PFSK-1 (cell line): ENCODE measurements around the gene FKBP4.
A peak's percentile ranks its signal among the peaks of the same experiment; 100 is the strongest.

ENCODE experiments used
- FOXP2 ChIP-seq: optimal IDR thresholded peaks from 2 replicates; pipeline ENCODE3; 2011; ENCODE audit warnings: borderline replicate concordance, control low read depth, inconsistent platforms; ENCODE audit not compliant: insufficient read depth; ENCODE audit errors: extremely low read length, extremely low read depth
- POLR2AphosphoS5 ChIP-seq: IDR thresholded peaks from 2 replicates; pipeline ENCODE4 v1.6.1; 2012; ENCODE audit warnings: low read depth, mild to moderate bottlenecking, control low read depth, low read length, moderate library complexity
- REST ChIP-seq, 2 experiments: IDR thresholded peaks; 2 replicates each; pipeline versions ENCODE4 v1.6.1 to v1.8.0; 2011 to 2012; ENCODE audit warnings: low read depth in 2 of 2, low read length in 2 of 2, control low read depth in 1 of 2, inconsistent platforms in 1 of 2, mild to moderate bottlenecking in 1 of 2, moderate library complexity in 1 of 2; ENCODE audit not compliant: insufficient read depth in 1 of 2
- SIN3A ChIP-seq: IDR thresholded peaks from 2 replicates; pipeline ENCODE4 v1.6.1; 2012; ENCODE audit warnings: mild to moderate bottlenecking, low read length, moderate library complexity, borderline replicate concordance; ENCODE audit not compliant: insufficient read depth
- TAF1 ChIP-seq: IDR thresholded peaks from 2 replicates; pipeline ENCODE4 v1.6.1; 2012; ENCODE audit warnings: low read length, control low read depth, borderline replicate concordance; ENCODE audit not compliant: insufficient read depth

Gene FKBP4

GRCh38 chr12:2792671-2793500 lies 1.9 kb upstream of the FKBP4 start:
- TF ChIP-seq POLR2AphosphoS5 (no peak), FOXP2 (no peak), TAF1 (no peak), SIN3A (no peak), REST (IDR thresholded peaks at IDR 0.05; ENCODE audit: insufficient read depth in 1 of 2, low read depth in 2 of 2, low read length in 2 of 2) (no peak)

DNA sequence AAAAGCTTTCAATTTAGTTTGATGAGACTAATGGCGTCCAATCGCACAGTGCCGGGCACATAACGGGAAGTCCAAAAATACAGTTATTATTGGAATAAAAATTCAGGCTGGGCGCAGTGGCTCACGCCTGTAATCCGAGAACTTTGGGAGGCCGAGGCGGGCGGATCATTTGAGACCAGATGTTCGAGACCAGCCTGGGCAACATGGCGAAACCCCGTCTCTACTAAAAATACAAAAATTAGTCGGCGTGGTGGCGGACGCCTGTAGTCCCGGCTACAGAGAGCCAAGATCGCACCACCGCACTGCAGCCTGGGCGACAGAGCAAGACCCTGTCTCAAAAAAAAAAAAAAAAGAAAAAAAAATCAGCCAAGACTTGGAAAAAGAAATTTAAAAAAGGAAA lies 1.2 kb upstream of the FKBP4 start:
- TF ChIP-seq TAF1 = no peak
- no peak for TF ChIP-seq REST (IDR thresholded peaks at IDR 0.05; ENCODE audit: insufficient read depth in 1 of 2, low read depth in 2 of 2, low read length in 2 of 2)
- TF ChIP-seq SIN3A = no peak
- TF ChIP-seq POLR2AphosphoS5 = no peak
- TF ChIP-seq FOXP2 = no peak

DNA sequence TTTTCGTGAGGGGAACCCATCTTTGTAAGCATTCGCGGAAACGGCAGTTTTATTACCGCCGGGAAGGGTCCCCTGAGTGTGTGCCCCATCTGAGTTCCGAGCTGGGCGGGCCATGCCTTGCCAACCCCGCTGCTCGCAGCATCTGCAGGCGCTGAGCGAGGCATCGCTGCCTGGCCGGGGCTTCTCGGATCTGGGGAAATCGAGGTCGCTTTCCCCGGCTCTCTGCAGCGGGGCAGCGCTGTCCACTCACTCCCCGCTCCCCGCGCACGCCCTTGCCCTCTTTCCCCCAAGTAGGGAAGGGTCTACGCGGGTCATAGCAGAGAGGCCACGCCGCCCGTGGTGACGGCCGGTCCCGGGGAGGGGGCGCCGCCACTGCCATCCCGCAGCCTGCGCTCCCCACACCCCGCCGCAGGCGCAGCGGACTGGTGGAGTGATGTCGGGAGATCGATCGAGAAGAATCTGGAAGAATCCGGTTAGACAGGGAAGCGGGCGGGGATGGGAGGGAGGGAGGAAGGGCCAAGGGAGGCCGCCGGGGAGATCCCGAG lies 507 bp upstream of the FKBP4 start:
- TF ChIP-seq SIN3A (no peak), REST (IDR thresholded peaks at IDR 0.05; ENCODE audit: insufficient read depth in 1 of 2, low read depth in 2 of 2, low read length in 2 of 2) (no peak), FOXP2 (no peak), TAF1 (no peak)

GRCh38 chr12:2795291-2796186 lies 769 bp downstream of the FKBP4 start:
- TF ChIP-seq TAF1 (peak; percentile 45; the same call in 1 of the 2 replicates), REST (IDR thresholded peaks at IDR 0.05; ENCODE audit: insufficient read depth in 1 of 2, low read depth in 2 of 2, low read length in 2 of 2) (0 out of 4 replicates have a peak, but pooled peaks of 1 of the 2 experiments have one; percentile 7), POLR2AphosphoS5 (peak; percentile 45), FOXP2 (peak; percentile 31), SIN3A (no peak)
